Vagina (tissue), 2 donors: ENCODE data around the gene CYP26A1.

ENCODE experiments used
- CTCF ChIP-seq, 3 experiments: fragments of 450-650 bp in 2 of 3; fragments of 200-600 bp in 1 of 3; sonication (generic) in 1 of 3; IDR thresholded peaks; one replicate each; pipeline ENCODE4 v1.5.1; 2017 to 2019; ENCODE audit warnings: antibody characterized with exemption in 3 of 3, mild to moderate bottlenecking in 2 of 3, moderate library complexity in 2 of 3
- POLR2A ChIP-seq, 2 donors: fragments of 450-650 bp; IDR thresholded peaks; one replicate each; pipeline ENCODE4 v1.6.1; 2017; ENCODE audit warnings: antibody characterized with exemption in 2 of 2, mild to moderate bottlenecking in 2 of 2, moderate library complexity in 2 of 2

GRCh38 chr10:93034426-93034825 lies 39.3 kb upstream of the CYP26A1 start:
- TF ChIP-seq CTCF (IDR thresholded peaks at IDR 0.05), result no peak
- TF ChIP-seq POLR2A (IDR thresholded peaks at IDR 0.05), result no peak
